Neural progenitor cell (in vitro differentiated cells): ENCODE results near the gene CASK. TPM values are rescaled to one million over a fixed set of nuclear protein-coding genes. Genes with fewer than 3 reads are reported as not detected.

Source experiments
- DNase-seq: peaks from one replicate; pipeline ENCODE4 v3.0.0-alpha.2; 2016; ENCODE audit warnings: low spot score
- H2AFZ ChIP-seq: fragments of 200-600 bp; sonication (generic); replicated peaks from 2 replicates; pipeline ENCODE4 v1.6.1; 2016; ENCODE audit warnings: antibody characterized with exemption
- H3F3A ChIP-seq: fragments of 200-600 bp; sonication (generic); 2 replicates; pipeline ENCODE4 v1.6.1; 2016; ENCODE audit warnings: antibody characterized with exemption, low read depth
- H3K27ac ChIP-seq: fragments of 200-600 bp; sonication (generic); 2 replicates; pipeline ENCODE4 v1.5.1; 2016; ENCODE audit warnings: mild to moderate bottlenecking
- H3K27me3 ChIP-seq: fragments of 200-600 bp; sonication (generic); 2 replicates; pipeline ENCODE4 v1.6.1; 2016; ENCODE audit warnings: mild to moderate bottlenecking, moderate library complexity
- H3K36me3 ChIP-seq: fragments of 200-600 bp; sonication (generic); 2 replicates; pipeline ENCODE4 v1.5.1; 2016
- H3K4me1 ChIP-seq: fragments of 200-600 bp; sonication (generic); 2 replicates; pipeline ENCODE4 v1.6.1; 2016; ENCODE audit warnings: mixed run types
- H3K4me2 ChIP-seq: fragments of 200-600 bp; sonication (generic); 2 replicates; pipeline ENCODE4 v1.6.1; 2016
- H3K4me3 ChIP-seq: fragments of 200-600 bp; sonication (generic); 2 replicates; pipeline ENCODE4 v1.5.1; 2016
- H3K79me2 ChIP-seq: fragments of 200-600 bp; sonication (generic); 2 replicates; pipeline ENCODE4 v1.6.1; 2016; ENCODE audit warnings: low read depth
- H3K9ac ChIP-seq: fragments of 200-600 bp; sonication (generic); 2 replicates; pipeline ENCODE4 v1.6.1; 2016
- H3K9me3 ChIP-seq: fragments of 200-600 bp; sonication (generic); 2 replicates; pipeline ENCODE4 v1.5.1; 2016; ENCODE audit warnings: low read depth
- H4K20me1 ChIP-seq: fragments of 200-600 bp; sonication (generic); 2 replicates; pipeline ENCODE4 v1.6.1; 2016; ENCODE audit warnings: low read depth
- H3K27ac Mint-ChIP-seq: 3 replicates; pipeline ENCODE4 v1.8.0; 2021; ENCODE audit warnings: mixed read lengths
- H3K27me3 Mint-ChIP-seq: 2 replicates; pipeline ENCODE4 v1.8.0; 2022; ENCODE audit warnings: low read depth, mild to moderate bottlenecking, inconsistent platforms, moderate library complexity, mixed read lengths; ENCODE audit not compliant: insufficient read depth
- H3K36me3 Mint-ChIP-seq: 3 replicates; pipeline ENCODE4 v1.8.0; 2021; ENCODE audit warnings: mixed read lengths
- H3K4me1 Mint-ChIP-seq: 3 replicates; pipeline ENCODE4 v1.8.0; 2021; ENCODE audit warnings: mixed read lengths
- H3K4me3 Mint-ChIP-seq: 3 replicates; pipeline ENCODE4 v1.8.0; 2021; ENCODE audit warnings: mild to moderate bottlenecking, moderate library complexity, mixed read lengths
- H3K9me3 Mint-ChIP-seq: 3 replicates; pipeline ENCODE4 v1.8.0; 2020; ENCODE audit warnings: mixed read lengths
- CTCF ChIP-seq: fragments of 200-600 bp; sonication (generic); IDR thresholded peaks from 2 replicates; pipeline ENCODE4 v1.5.1; 2017; ENCODE audit warnings: antibody characterized with exemption, mild to moderate bottlenecking
- EZH2 ChIP-seq: fragments of 200-600 bp; sonication (generic); IDR thresholded peaks from 2 replicates; pipeline ENCODE4 v1.6.1; 2017; ENCODE audit warnings: antibody characterized with exemption, mild to moderate bottlenecking, moderate library complexity
- EZH2phosphoT487 ChIP-seq: fragments of 200-600 bp; sonication (generic); IDR thresholded peaks from 2 replicates; pipeline ENCODE4 v1.6.1; 2017; ENCODE audit warnings: antibody characterized with exemption
- total RNA-seq: library from RNA; depleted of rRNA; stranded (reverse); fragments of >200 nt; gene quantifications from 2 replicates; pipeline ENCODE4 v1.2.3, GENCODE V29; 2015; ENCODE audit warnings: low replicate concordance

The CASK gene
- total RNA-seq, 1 donor from 2014 or later = 85.4 TPM

GRCh38 chrX:41885724-41886123 lies 37.6 kb downstream of the CASK start:
- Histone ChIP-seq H3K4me3 (no peak overlapping the region), H4K20me1 (peaks cover 16% of the 10 kb centered on the region), H3K4me1 (peaks cover 10% of the 10 kb centered on the region), H3K9ac (no peak overlapping the region), H3K79me2 (peaks cover 98% of the 10 kb centered on the region), H2AFZ (no peak overlapping the region), H3K4me2 (no peak overlapping the region), H3K27me3 (no peaks in the 10 kb centered on the region), H3K9me3 (no peaks in the 10 kb centered on the region), H3K27ac (no peak overlapping the region), H3F3A (peaks cover 9% of the 10 kb centered on the region), H3K36me3 (no peaks in the 10 kb centered on the region)
- H3K36me3 Mint-ChIP-seq = peaks cover 10% of the 10 kb centered on the region
- H3K4me1 Mint-ChIP-seq = no peaks in the 10 kb centered on the region
- DNase-seq = no peak
- no peak overlapping the region for H3K4me3 Mint-ChIP-seq
- no peaks in the 10 kb centered on the region for H3K27me3 Mint-ChIP-seq
- TF ChIP-seq EZH2phosphoT487 = no peak
- no peak for TF ChIP-seq EZH2
- no peak for TF ChIP-seq CTCF
- no peak overlapping the region for H3K27ac Mint-ChIP-seq
- H3K9me3 Mint-ChIP-seq = peaks cover 9% of the 10 kb centered on the region

- peaks cover 9% of the 10 kb centered on the region for H3F3A ChIP-seq
- H3K9me3 ChIP-seq = no peaks in the 10 kb centered on the region
- no peak overlapping the region for H2AFZ ChIP-seq
- Mint-ChIP-seq H3K4me3 (no peak overlapping the region), H3K27ac (no peak overlapping the region), H3K4me1 (no peaks in the 10 kb centered on the region), H3K9me3 (no peaks in the 10 kb centered on the region), H3K27me3 (no peaks in the 10 kb centered on the region), H3K36me3 (no peaks in the 10 kb centered on the region)
- peaks cover 98% of the 10 kb centered on the region for H3K79me2 ChIP-seq
- H3K4me1 ChIP-seq = peaks cover 10% of the 10 kb centered on the region
- H3K4me2 ChIP-seq = no peak overlapping the region
- no peak overlapping the region for H3K27ac ChIP-seq
- H4K20me1 ChIP-seq = peaks cover 16% of the 10 kb centered on the region
- H3K4me3 ChIP-seq = no peak overlapping the region
- no peaks in the 10 kb centered on the region for H3K27me3 ChIP-seq
- no peaks in the 10 kb centered on the region for H3K36me3 ChIP-seq
- H3K9ac ChIP-seq = no peak overlapping the region
- TF ChIP-seq EZH2phosphoT487 = no peak
- no peak for TF ChIP-seq EZH2
- TF ChIP-seq CTCF = no peak
- no peak for DNase-seq
These were observed 42.2 kb downstream of the CASK start for GRCh38 chrX:41881166-41881565.

GRCh38 chrX:41877167-41877566 lies 46.2 kb downstream of the CASK start:
- Mint-ChIP-seq H3K27ac (no peak overlapping the region), H3K9me3 (peaks cover 5% of the 10 kb centered on the region), H3K27me3 (peaks cover 2% of the 10 kb centered on the region), H3K36me3 (no peaks in the 10 kb centered on the region), H3K4me1 (no peaks in the 10 kb centered on the region), H3K4me3 (no peak overlapping the region)
- H3F3A ChIP-seq = no peaks in the 10 kb centered on the region
- no peak overlapping the region for H2AFZ ChIP-seq
- H3K4me1 ChIP-seq = no peaks in the 10 kb centered on the region
- no peak overlapping the region for H3K4me2 ChIP-seq
- TF ChIP-seq CTCF (no peak), EZH2 (no peak), EZH2phosphoT487 (no peak)
- no peaks in the 10 kb centered on the region for H3K27me3 ChIP-seq
- H3K4me3 ChIP-seq = no peak overlapping the region
- peaks cover 3% of the 10 kb centered on the region for H4K20me1 ChIP-seq
- no peak for DNase-seq
- H3K27ac ChIP-seq = no peak overlapping the region
- no peaks in the 10 kb centered on the region for H3K36me3 ChIP-seq
- no peaks in the 10 kb centered on the region for H3K9me3 ChIP-seq
- peaks cover 93% of the 10 kb centered on the region for H3K79me2 ChIP-seq
- no peak overlapping the region for H3K9ac ChIP-seq
